DND-41 (cell line): ENCODE measurements around the gene PKHD1.

Experiments
- ATAC-seq: fragments of 200-7000 bp; cut with Tn5 transposase; 3 replicates; pipeline ENCODE4 v1.9.1; 2021; ENCODE audit warnings: low read depth; ENCODE audit not compliant: insufficient read depth
- DNase-seq: peaks from one replicate; pipeline ENCODE4 v3.0.0-alpha.2; 2020
- H2AFZ ChIP-seq: 2 replicates; pipeline ENCODE4 v1.6.0; 2012; ENCODE audit warnings: low read depth, low read length
- H3K27ac ChIP-seq: 2 replicates; pipeline ENCODE4 v1.5.1; 2012; ENCODE audit warnings: low read length, inconsistent platforms
- H3K27me3 ChIP-seq: fragments of 200-600 bp; sonication (generic); 2 replicates; pipeline ENCODE4 v1.6.0; 2012; ENCODE audit warnings: low read length, mild to moderate bottlenecking, inconsistent platforms; ENCODE audit not compliant: insufficient read depth, poor library complexity
- H3K36me3 ChIP-seq: 2 replicates; pipeline ENCODE4 v1.5.1; 2012; ENCODE audit warnings: low read length, inconsistent platforms; ENCODE audit not compliant: insufficient read depth
- H3K4me1 ChIP-seq: 2 replicates; pipeline ENCODE4 v1.5.1; 2012; ENCODE audit warnings: mild to moderate bottlenecking, low read length; ENCODE audit not compliant: insufficient read depth
- H3K4me2 ChIP-seq: 2 replicates; pipeline ENCODE4 v1.6.0; 2012; ENCODE audit warnings: mild to moderate bottlenecking, moderate library complexity, low read length, inconsistent platforms; ENCODE audit not compliant: insufficient read depth
- H3K4me3 ChIP-seq, 2 experiments: fragments of 200-600 bp in 1 of 2; shearing (Covaris generic) in 1 of 2; 2 replicates each; pipeline ENCODE4 v1.5.1; 2012 to 2016; ENCODE audit warnings: inconsistent platforms in 2 of 2, low read length in 2 of 2, mild to moderate bottlenecking in 2 of 2, low read depth in 1 of 2, moderate library complexity in 1 of 2
- H3K79me2 ChIP-seq: 2 replicates; pipeline ENCODE4 v1.6.0; 2012; ENCODE audit warnings: low read length, inconsistent platforms; ENCODE audit not compliant: insufficient read depth
- H3K9ac ChIP-seq: 2 replicates; pipeline ENCODE4 v1.6.0; 2012; ENCODE audit warnings: low read depth, mild to moderate bottlenecking, inconsistent platforms, low read length, moderate library complexity
- H3K9me3 ChIP-seq: 2 replicates; pipeline ENCODE4 v1.5.1; 2012; ENCODE audit warnings: low read length, moderate library complexity, mild to moderate bottlenecking, inconsistent platforms; ENCODE audit not compliant: insufficient read depth, severe bottlenecking
- H4K20me1 ChIP-seq: 2 replicates; pipeline ENCODE4 v1.6.0; 2012; ENCODE audit warnings: low read length; ENCODE audit not compliant: insufficient read depth
- CTCF ChIP-seq: IDR thresholded peaks from 2 replicates; pipeline ENCODE4 v1.5.1; 2012; ENCODE audit warnings: borderline replicate concordance, low read length, moderate library complexity, mild to moderate bottlenecking; ENCODE audit not compliant: poor library complexity, severe bottlenecking; ENCODE audit errors: extremely low read depth
- EZH2 ChIP-seq: IDR thresholded peaks from 3 replicates; pipeline ENCODE4 v1.6.1; 2012; ENCODE audit warnings: borderline replicate concordance, low read depth, mild to moderate bottlenecking, moderate library complexity, low read length, inconsistent platforms; ENCODE audit not compliant: severe bottlenecking

Gene PKHD1

GRCh38 chr6:51569594-51569993 is 517.8 kb downstream of the PKHD1 start:
- H3K36me3 ChIP-seq = no peaks in the 10 kb centered on the region
- H3K4me2 ChIP-seq = peak overlapping the region; percentile 4; the same call in 1 of the 2 replicates
- H3K27me3 ChIP-seq = no peaks in the 10 kb centered on the region
- peak overlapping the region; percentile 79 for H2AFZ ChIP-seq
- TF ChIP-seq CTCF (peak; percentile 84), EZH2 (no peak)
- H3K27ac ChIP-seq = peak overlapping the region; percentile 48
- no peaks in the 10 kb centered on the region for H4K20me1 ChIP-seq
- no peaks in the 10 kb centered on the region for H3K9me3 ChIP-seq
- no peaks in the 10 kb centered on the region for H3K79me2 ChIP-seq
- peaks cover 30% of the 10 kb centered on the region for H3K4me1 ChIP-seq
- peak; percentile 99 for ATAC-seq
- DNase-seq = peak; percentile 77
- H3K9ac ChIP-seq = peak overlapping the region; percentile 14
- H3K4me3 ChIP-seq = no peak overlapping the region

- TF ChIP-seq CTCF (no peak), EZH2 (no peak)
- ATAC-seq (no peak), DNase-seq (no peak)
- Histone ChIP-seq H3K27ac (peak overlapping the region; percentile 48), H3K4me2 (no peak overlapping the region), H3K27me3 (no peaks in the 10 kb centered on the region), H3K4me3 (no peak overlapping the region), H3K36me3 (no peaks in the 10 kb centered on the region), H3K4me1 (peaks cover 38% of the 10 kb centered on the region), H4K20me1 (no peaks in the 10 kb centered on the region), H3K9me3 (no peaks in the 10 kb centered on the region), H3K9ac (no peak overlapping the region), H2AFZ (peak overlapping the region; percentile 54), H3K79me2 (no peaks in the 10 kb centered on the region)
Observed at GRCh38 chr6:51568771-51569170, 518.6 kb downstream of the PKHD1 start.

GRCh38 chr6:51565472-51565871 is 521.9 kb downstream of the PKHD1 start:
- DNase-seq (no peak), ATAC-seq (no peak)
- Histone ChIP-seq H3K9me3 (no peaks in the 10 kb centered on the region), H3K4me2 (no peak overlapping the region), H2AFZ (0 out of 2 replicates have a peak overlapping the region, but pooled peaks have one; percentile 42), H3K9ac (no peak overlapping the region), H3K36me3 (no peaks in the 10 kb centered on the region), H3K4me1 (peaks cover 65% of the 10 kb centered on the region), H3K4me3 (no peak overlapping the region), H3K27me3 (no peaks in the 10 kb centered on the region), H4K20me1 (no peaks in the 10 kb centered on the region), H3K27ac (no peak overlapping the region; the same call in 1 of the 2 replicates), H3K79me2 (no peaks in the 10 kb centered on the region)
- TF ChIP-seq CTCF (no peak), EZH2 (no peak)
